Loucy (cell line): Measurements from ENCODE around the gene FFAR3.

Source experiments
- H2AFZ ChIP-seq: fragments of 200-600 bp; sonication (generic); 2 replicates; pipeline ENCODE4 v1.6.0; 2016; ENCODE audit warnings: antibody characterized with exemption, mild to moderate bottlenecking, low read length, moderate library complexity
- H3F3A ChIP-seq: fragments of 200-600 bp; 2 replicates; pipeline ENCODE4 v1.6.0; 2016; ENCODE audit warnings: antibody characterized with exemption, low read depth, mild to moderate bottlenecking
- H3K27me3 ChIP-seq: fragments of 200-600 bp; sonication (generic); 2 replicates; pipeline ENCODE4 v1.6.1; 2014; ENCODE audit warnings: low read length, mild to moderate bottlenecking; ENCODE audit not compliant: insufficient read depth, poor library complexity, severe bottlenecking
- H3K36me3 ChIP-seq: fragments of 200-600 bp; sonication (generic); 2 replicates; pipeline ENCODE4 v1.6.1; 2016; ENCODE audit warnings: low read length; ENCODE audit not compliant: insufficient read depth
- H3K4me1 ChIP-seq: fragments of 200-600 bp; sonication (generic); 2 replicates; pipeline ENCODE4 v1.5.1; 2014; ENCODE audit warnings: low read length, mild to moderate bottlenecking; ENCODE audit not compliant: insufficient read depth, poor library complexity, severe bottlenecking
- H3K4me2 ChIP-seq: fragments of 200-600 bp; sonication (generic); 2 replicates; pipeline ENCODE4 v1.6.0; 2014; ENCODE audit warnings: antibody characterized with exemption, low read length, low read depth, mild to moderate bottlenecking; ENCODE audit not compliant: poor library complexity, severe bottlenecking
- H3K4me3 ChIP-seq: fragments of 200-600 bp; sonication (generic); 2 replicates; pipeline ENCODE4 v1.5.1; 2014; ENCODE audit warnings: low read length, mild to moderate bottlenecking, mixed read lengths; ENCODE audit not compliant: poor library complexity, severe bottlenecking
- H3K79me2 ChIP-seq: fragments of 200-600 bp; sonication (generic); 2 replicates; pipeline ENCODE4 v1.6.1; 2014; ENCODE audit warnings: low read length; ENCODE audit not compliant: insufficient read depth
- H3K9ac ChIP-seq: fragments of 200-600 bp; sonication (generic); 2 replicates; pipeline ENCODE4 v1.6.0; 2014; ENCODE audit warnings: mild to moderate bottlenecking, low read depth, low read length, moderate library complexity; ENCODE audit not compliant: poor library complexity, severe bottlenecking
- H3K9me2 ChIP-seq: fragments of 200-600 bp; sonication (generic); replicated peaks from 2 replicates; pipeline ENCODE4 v1.6.1; 2016; ENCODE audit warnings: low read depth, low read length, mixed read lengths
- H3K9me3 ChIP-seq: fragments of 200-600 bp; sonication (generic); 2 replicates; pipeline ENCODE4 v1.6.1; 2014; ENCODE audit warnings: mild to moderate bottlenecking, antibody characterized with exemption, low read length, low read depth; ENCODE audit not compliant: insufficient read depth
- H4K20me1 ChIP-seq: fragments of 200-600 bp; sonication (generic); 2 replicates; pipeline ENCODE4 v1.6.0; 2014; ENCODE audit warnings: antibody characterized with exemption, low read length, mild to moderate bottlenecking; ENCODE audit not compliant: insufficient read depth, poor library complexity, severe bottlenecking
- CTCF ChIP-seq: fragments of 200-600 bp; sonication (generic); conservative IDR thresholded peaks from 2 replicates; pipeline ENCODE4 v1.5.1; 2014; ENCODE audit warnings: mild to moderate bottlenecking, antibody characterized with exemption, low read length
- EZH2phosphoT487 ChIP-seq: fragments of 200-600 bp; IDR thresholded peaks from 2 replicates; pipeline ENCODE4 v1.6.1; 2018; ENCODE audit warnings: antibody characterized with exemption, mild to moderate bottlenecking, moderate library complexity, borderline replicate concordance

The FFAR3 gene

DNA sequence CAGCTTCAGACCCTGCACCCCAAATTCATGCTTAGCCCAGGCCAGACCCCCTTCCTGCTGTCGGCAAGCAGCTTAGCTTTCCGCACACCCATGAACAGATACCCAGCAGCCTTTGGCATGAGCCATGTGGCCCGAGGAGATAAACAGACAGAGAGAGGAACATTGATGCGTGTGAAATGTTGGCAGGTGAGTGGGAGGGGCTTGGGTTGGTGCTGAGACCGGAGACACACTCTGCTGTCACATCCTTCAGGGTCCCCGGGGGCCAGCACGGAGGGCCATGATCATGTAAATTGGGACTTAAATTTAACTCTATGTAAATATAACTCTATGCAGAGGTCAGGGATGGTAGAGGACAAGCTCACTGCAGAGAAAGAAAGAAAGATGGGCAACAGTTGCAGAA lies 27.8 kb upstream of the FFAR3 start:
- H2AFZ ChIP-seq, result 0 out of 2 replicates have a peak overlapping the region, but pooled peaks have one; percentile 37
- H3K36me3 ChIP-seq, result no peaks in the 10 kb centered on the region
- H3K9me2 ChIP-seq, result no peaks in the 10 kb centered on the region
- no peaks in the 10 kb centered on the region for H3K79me2 ChIP-seq
- TF ChIP-seq CTCF, result no peak
- TF ChIP-seq EZH2phosphoT487, result no peak
- H3K27me3 ChIP-seq, result no peaks in the 10 kb centered on the region
- no peak overlapping the region for H3K9ac ChIP-seq
- H3K4me2 ChIP-seq, result no peak overlapping the region
- H3K4me1 ChIP-seq, result peaks cover 19% of the 10 kb centered on the region
- H3K9me3 ChIP-seq, result no peaks in the 10 kb centered on the region
- no peak overlapping the region for H3K4me3 ChIP-seq
- no peaks in the 10 kb centered on the region for H3F3A ChIP-seq
- H4K20me1 ChIP-seq, result no peaks in the 10 kb centered on the region

- TF ChIP-seq CTCF (no peak), EZH2phosphoT487 (no peak)
- Histone ChIP-seq H2AFZ (no peak overlapping the region), H3F3A (no peaks in the 10 kb centered on the region), H3K9me3 (no peaks in the 10 kb centered on the region), H3K36me3 (no peaks in the 10 kb centered on the region), H4K20me1 (no peaks in the 10 kb centered on the region), H3K4me1 (peaks cover 19% of the 10 kb centered on the region), H3K9me2 (no peaks in the 10 kb centered on the region), H3K9ac (no peak overlapping the region), H3K4me2 (no peak overlapping the region), H3K27me3 (no peaks in the 10 kb centered on the region), H3K4me3 (no peak overlapping the region), H3K79me2 (no peaks in the 10 kb centered on the region)
Measured at GRCh38 chr19:35331551-35332214, 26.6 kb upstream of the FFAR3 start.

DNA sequence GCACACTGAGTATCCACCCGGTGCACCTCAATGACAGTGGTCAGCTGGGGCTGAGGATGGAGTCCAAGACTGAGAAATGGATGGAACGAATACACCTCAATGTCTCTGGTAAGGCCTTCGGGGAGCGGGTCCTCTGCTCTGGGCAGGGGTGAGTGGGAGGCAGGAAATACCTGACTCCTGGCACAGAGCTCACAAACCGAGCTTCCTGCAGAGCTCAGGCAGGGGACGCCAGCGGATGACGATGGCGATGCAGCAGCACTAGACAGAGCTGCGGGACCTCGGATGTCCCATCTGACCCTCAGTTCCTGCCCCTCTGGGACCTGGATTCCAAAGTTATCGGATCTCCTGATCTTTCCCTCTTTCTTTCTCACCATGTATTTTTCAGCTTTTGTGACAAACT lies 25.4 kb upstream of the FFAR3 start:
- Histone ChIP-seq H3K4me2 (no peak overlapping the region), H3K4me1 (peaks cover 19% of the 10 kb centered on the region), H3K9me2 (no peaks in the 10 kb centered on the region), H3F3A (no peaks in the 10 kb centered on the region), H2AFZ (no peak overlapping the region), H3K36me3 (no peaks in the 10 kb centered on the region), H3K9ac (no peak overlapping the region), H3K79me2 (no peaks in the 10 kb centered on the region), H3K27me3 (no peaks in the 10 kb centered on the region), H3K9me3 (no peaks in the 10 kb centered on the region), H3K4me3 (no peak overlapping the region), H4K20me1 (no peaks in the 10 kb centered on the region)
- no peak for TF ChIP-seq CTCF
- no peak for TF ChIP-seq EZH2phosphoT487
